COR-L47 (cell line): Measurements from ENCODE around the gene AVPI1.

Experiments used
- DNase-seq: peaks from one replicate; lab custom pipeline; 2025; lab: John Stamatoyannopoulos, UW

The AVPI1 gene, protein sequence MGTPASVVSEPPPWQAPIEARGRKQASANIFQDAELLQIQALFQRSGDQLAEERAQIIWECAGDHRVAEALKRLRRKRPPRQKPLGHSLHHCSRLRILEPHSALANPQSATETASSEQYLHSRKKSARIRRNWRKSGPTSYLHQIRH

DNA sequence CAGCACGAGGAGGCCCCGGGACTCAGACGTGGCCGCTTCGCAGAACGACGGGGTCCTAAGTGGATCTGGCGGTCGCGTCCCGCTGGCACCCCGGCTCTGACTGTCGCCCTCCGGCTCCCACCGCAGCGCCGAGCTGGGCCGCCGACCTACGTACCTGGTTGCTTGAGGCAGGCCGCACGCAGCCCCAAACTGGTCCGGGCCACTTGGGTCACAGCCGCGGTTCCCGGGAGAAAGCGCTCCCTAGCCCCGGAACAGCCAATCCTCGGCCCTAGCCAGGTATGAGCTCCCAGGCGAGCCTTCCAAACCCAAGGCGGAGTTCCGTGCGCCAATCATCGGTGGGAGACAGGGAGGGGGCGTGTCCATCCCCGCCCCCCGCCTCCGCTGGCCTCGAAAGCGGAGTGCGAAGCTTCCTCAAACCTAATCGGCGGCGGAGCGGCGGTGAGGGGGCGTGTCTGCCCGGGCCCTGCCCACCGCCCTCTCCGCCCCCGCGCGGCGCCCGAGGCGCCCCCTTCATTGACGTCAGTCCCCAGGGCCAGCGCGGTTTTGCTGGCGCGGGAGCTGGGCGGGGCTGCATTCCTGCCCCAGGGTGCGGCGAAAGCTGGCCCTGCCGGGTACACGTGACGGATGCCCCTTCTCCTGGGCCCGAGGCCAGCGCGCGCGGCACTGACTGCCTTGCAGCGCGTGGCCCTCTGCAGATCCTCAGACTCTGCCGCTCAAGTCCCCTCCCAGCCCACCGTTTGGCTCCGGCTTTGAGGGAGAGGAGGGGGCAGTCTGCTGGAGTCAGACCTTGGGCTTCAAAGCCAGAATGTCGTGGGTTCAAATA is at the start of gene AVPI1:
Gene AVPI1, minus strand, starts transcription at position 280 of the 823 bp plus-strand sequence. CDS start 7,336 bp downstream, outside the sequence.
- peak; percentile 94 for DNase-seq

DNA sequence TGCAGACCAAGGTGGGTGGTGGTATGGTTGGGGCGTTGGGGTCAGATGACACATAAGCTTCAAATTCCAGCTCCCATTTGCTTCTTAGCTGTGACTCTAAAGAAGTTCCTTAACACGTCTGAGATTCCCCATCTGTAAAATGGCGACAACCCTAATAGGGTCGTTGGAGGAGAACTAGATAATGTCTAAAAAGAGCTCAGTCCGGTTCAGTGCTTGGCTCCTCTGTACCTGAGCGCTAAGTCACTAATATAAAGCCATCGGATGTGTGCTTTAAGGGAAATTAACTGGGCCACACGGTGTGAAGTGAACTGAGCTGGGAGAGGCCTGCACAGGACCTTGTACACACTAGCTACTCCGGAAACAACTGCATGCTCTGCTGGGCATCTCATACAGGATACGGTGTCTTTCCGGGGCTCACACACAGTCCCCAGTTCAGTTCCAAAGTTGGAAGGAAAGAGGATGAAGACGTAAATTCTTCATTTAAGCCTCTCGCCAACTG is 49.4 kb upstream of the AVPI1 start:
- no peak for DNase-seq

DNA sequence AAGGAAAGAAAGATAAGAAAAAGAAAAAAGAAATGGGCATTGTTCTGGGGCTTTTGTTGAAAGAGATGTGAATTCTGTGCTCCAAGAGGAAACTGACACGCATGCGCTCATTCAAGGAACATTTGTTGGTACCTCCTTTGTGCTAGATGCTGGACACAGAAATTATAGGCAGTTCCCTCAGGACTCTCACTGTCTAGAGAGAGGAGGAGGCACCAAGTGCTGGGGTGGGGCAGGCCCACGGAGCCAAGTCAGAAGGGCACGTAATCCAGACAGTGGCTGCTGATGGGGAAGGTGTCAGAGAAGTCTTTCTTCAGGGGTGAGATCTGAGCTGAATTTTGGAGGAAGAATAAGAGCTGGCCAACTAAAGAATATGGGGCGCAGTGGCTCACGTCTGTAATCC is 47.0 kb upstream of the AVPI1 start:
- no peak for DNase-seq

DNA sequence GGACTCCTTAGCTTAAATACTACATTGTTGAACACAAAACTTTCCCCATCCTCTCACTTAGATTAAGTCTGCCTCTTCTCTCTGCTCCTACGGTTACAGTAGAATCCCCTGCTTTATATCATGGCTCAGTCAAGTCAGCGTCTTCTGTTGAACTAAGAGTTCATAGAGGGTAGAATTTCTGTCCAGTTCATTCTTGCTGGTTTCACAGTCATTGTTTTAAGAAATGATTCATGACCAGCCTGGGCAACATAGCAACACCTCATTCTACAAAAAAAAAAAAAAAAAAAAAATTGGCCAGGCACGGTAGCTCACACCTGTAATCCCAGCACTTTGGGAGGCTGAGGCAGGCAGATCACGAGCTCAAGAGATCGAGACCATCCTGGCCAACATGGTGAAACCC is 46.2 kb upstream of the AVPI1 start:
- DNase-seq, result no peak

DNA sequence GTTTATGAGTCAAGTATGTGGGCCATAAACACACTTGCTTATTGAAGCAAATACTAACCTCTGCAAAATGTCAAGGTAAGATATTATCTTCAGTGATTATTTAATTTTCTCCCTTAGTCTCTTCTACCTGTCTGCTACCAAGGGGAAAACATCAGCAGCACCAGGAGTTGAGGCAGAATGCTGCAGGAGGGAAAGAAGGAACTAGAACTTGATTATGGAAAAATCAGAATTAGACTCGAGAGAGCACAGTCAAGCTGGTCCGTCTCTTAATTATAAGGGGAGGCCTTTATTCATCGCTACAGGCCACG is 45.0 kb upstream of the AVPI1 start:
- no peak for DNase-seq

DNA sequence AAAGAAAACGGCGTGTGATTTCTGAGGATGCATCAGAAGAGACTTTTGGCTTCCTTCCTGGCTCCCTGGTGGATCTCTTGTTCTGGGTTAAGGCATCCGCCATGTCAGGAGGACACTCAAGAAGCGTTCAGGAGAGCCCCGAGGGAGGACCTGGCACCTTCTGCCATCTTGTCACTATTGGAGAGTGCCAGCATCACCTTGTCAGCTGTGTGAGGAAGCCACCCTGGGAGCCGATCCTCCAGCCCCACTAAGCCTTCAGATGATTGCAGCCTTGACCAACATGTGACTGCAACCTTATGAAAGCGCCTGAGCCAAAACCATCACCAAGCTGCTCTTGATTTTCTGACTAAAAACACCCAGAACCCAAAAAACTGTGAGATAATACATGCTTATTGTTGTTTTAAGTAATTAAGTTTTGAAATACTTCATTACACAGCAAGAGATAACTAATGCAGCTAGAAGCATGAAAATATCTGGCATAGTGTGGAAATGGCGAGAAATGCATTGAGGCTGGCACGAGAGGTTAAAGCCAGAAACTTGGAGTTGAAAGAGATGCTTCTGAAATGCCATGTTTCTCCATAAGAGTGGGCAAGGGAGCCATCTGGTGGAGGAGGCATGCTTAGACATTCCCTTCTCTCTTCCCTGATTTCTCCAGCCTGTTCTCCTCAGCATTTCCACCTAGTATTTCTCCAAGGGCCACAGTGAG is 44.5 kb upstream of the AVPI1 start:
- DNase-seq, result peak; percentile 34

DNA sequence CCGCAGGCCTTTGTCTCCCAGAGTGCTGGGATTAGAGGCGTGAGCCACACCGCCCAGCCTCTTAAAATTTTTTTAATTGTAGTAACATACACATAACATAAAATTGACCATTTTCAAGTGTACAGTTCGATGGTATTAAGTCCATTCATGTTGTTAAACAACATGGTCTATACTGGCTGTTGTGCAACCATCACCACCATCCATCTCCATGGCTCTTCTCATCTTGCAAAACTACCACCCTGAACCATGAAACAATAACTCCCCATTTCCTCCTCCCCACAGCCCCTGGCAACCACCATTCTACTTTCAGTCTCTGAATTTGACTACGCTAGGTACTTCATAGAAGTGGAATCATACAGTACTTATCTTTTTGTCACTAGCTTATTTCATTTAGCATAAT is 42.0 kb upstream of the AVPI1 start:
- DNase-seq, result no peak

DNA sequence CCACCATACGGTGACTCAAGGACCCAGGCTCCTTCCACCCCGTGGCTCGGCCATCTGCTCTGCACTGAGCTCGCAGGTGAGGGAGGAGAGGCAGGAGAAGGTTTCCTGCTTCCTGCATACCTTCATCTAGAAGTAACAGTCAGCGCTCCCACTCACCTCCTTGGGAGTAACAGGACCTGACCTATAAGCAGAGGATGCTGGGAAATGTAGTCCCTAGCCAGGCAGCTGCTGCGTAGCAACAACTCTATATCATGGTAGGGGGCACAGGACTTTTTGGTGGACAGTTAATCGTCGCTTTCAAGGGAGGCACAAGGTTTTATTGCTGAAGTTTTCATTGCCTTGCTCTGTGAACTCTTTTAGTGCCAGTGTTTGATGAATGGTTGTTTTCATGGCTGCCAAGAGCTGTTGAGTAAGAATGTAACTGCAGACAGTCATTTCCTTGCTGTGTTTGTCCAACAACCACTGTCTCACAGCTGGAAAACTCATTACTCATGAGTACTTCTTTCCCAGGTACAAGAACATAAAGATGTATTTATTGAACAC is 39.7 kb upstream of the AVPI1 start:
- DNase-seq, result no peak

DNA sequence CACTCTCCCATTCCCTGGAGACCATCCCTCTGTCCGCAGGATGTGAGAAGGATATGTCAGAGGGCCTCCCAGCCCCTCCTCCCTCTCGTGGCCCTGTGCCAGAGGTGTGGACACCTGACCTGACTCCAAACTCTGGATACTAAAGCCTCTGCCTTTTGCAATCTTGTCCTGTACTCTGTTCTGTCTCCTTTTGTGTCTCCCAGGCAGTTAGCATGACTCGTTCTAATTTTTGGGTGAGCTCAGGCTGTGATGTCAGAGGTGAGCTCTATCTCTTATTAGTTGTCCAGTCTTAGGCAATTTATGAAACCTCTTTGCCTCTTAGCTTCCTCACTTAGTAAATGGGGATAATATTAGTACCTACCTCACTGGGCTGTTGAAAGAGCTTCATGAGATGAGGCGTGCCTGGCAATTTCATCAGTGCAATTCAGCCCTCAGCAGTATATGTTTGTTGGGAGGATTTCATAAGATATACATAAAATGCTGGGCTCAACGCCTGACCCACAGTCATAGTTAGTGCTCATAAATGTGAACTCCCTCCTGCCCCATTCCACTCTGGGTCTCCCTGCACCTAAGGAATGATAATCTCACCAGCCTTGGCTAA is 37.4 kb upstream of the AVPI1 start:
- no peak for DNase-seq

DNA sequence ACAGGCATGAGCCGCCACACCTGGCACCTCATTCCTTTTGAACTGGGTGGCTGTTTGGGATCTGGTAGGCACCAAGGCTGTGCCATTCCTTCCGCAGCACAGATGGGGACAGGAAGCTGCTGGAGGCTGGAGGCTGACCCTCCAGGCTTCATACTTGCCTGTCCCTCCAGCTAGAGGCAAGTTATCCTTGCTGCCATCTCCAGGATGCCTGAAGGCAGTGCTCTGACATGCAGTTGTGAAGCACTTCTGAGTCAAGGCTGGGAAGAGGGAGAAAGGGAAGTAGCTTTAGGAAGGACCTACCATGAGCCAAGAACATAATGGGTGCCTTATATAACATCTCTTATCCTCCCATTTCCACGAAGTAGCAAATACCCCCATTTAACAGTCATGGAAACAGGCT is 36.0 kb upstream of the AVPI1 start:
- DNase-seq, result no peak

DNA sequence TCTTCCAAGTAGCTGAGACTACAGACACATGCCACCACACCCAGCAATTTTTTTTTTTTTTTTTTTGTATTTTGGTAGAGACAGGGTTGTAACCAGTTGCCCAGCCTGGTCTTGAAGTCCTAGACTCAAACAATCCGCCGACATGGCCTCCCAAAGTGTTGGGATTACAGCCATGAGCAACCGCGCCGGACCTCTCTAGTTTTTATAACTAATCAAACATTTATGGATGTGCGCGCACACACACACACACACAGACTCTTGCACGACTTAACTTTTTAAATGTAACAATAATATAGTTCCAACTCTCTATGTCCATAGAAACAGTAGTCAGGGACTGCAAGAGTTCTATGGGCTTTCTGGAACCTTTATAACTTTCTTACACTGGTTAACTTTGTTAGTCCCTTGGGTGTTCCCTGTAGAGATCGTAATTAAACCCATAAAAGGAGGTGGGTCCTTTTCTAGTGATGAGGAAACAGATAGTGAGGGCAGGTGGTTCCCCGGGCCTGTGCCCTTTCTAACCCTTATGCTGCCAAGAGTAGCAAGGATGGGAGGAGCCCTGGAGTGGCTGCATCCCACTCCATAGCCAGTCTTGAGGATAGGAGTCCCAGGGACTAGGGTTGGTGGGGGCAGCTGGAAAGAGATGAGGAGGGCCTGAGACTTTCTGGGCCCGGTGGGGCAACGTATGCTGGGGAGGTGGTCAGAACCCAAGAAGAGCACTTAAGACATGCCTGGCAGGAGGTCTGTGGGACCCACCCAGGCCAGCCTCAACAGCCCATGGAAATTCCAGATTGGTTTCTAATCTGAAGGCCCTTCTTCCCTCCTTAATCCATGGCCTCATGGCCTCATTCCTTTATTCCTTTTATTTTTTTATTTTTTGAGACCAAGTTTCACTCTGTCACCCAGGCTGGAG is 35.1 kb upstream of the AVPI1 start:
- no peak for DNase-seq

DNA sequence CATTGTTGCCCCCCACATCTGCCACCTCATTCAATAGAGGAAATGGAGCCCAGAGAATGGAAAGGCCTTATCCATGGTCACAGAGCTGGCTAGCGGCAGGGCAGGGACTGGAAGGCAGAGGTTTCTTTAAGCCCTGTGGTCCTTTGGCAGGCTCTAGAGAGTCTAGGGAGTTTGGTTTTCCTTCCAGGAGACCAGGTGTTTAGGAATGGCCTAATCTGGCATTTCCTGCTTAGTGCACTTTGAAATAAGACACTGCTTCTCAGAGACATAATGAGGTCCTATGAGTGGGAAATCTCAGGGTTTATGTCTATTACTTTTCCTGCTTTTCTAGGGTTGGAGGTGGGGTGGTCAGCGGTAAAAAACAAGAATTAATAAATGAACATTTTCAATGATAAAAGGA is 32.6 kb upstream of the AVPI1 start:
- DNase-seq, result no peak

DNA sequence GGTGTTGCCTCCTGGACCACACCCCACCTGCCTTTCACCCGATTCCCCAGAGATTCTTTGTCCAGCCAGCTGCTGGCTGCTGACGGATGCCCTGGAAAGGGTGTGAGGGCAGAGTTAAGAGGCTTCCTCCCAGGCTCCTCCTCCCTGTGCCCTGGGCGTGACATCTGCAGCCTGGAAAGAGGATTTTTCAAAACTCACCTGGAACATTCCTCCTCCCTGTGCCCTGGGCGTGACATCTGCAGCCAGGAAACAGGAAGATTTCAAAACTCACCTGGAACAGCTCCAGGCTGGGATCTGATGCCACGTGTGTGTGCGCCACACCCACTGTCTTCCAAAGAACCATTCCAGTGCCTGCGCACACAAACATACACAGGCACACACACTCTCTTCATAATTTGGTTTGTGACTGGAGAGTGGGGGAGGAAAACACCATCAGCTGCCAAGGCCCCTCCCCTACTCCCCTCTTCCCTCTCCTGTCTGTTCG is 31.7 kb upstream of the AVPI1 start:
- DNase-seq, result peak; percentile 52

DNA sequence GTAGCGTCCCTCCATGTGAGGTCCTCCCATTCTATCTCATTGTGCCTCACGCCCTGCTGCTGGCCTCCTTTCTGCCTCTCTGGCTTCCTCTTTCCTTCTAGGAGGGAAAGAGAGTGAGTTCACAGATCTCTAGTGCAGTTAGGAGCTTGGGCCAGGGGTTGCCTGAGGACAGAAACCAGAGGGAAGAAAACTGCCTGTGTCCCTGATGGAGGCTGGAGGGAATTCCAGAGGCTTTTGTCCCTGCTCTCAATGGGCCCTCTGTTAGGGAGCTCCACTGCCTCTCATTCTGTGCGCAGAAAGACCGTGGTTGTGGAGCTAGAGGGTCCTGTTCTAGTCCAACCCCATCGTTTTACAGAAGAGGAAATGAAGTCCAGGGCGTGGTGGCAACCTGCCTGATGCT is 31.1 kb upstream of the AVPI1 start:
- DNase-seq, result no peak

DNA sequence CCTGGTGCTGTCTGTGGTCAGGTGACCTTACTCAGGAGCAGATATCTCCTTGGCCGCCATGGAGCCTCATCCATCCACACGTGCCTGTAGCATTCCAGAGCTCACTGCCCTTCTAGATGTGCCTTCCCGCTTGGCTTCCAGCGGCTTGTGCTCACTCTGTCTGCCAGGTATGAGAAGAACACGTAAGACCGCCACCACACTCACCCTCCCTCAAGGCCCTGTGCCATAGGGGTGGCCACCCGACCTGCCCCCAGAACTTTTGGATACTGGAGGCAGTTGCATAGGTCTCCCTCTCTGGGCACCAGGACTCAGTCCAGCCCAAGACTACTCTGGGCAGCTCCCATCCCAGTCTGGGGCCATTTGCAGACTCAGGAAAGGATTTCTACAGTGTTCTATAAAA is 30.6 kb upstream of the AVPI1 start:
- no peak for DNase-seq

DNA sequence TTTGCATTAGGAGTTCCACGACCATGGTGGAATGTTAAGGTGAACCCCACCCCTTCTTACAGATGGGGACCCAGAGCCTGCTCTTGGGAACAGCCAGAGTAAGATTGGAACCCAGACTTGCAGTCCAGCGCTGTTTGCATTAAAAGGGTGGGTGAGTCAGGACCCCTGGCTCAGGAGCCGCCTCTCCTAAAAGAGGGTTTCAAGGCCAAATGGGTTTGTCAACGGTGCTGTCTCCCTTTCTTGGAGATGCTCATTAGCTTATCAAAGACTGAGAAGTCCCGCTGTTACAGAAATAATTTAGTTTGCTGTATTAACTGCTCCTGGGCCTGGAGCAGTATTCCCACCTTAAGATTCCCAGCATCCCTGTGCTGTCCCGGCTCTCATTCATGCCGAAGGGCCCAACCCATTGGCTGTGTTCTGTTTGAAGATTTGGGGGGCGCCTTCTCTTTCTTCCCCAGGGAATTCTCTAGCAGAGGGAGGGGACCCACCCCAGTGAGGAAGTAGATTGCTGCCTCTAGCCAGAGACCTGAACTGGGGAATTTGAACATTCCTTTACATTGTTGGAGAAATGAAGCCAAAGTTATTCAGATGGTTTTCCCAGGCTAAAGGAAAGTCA is 28.3 kb upstream of the AVPI1 start:
- DNase-seq, result no peak

DNA sequence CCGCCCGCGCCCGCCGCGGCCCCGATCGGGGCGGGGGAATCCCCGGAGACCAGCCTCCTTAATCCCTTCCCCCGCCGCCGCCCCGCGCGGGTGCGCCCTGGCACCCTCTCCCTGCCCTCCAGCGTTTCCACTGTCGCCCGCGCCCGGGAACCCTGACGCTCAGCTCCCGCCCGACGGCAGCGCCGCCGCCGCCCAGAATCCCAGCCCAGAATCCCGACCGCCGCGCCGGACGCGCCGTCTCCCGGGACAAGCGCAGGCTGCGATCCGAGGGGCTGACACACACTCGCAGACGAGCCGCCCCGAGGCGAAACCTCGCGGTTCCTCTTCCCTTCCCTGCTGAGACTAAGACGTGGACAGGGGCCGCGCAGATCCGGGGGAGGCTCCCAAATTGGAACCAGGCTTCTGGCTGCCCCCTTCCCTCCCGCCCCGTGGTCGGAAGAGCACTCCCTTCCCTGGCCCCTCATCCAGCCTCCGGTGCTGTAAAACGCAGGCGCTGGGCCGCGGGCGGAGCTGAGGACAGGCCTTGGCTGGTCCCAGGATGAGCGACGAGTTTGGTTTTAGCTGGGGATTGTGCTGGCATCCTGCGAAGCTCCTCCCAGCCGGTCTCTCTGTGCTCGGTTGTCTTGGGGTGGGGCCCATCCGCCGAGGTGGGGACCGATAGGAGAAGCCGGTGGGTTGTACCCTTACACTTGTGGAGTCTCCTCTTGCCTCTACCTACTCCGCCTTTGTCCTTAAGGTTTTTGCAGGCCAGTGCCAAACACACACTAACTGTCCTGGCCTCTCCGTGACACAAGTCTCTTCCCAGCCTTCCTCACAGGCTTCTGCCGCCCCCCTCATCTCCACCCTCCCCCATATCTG is 27.6 kb upstream of the AVPI1 start:
- no peak for DNase-seq

DNA sequence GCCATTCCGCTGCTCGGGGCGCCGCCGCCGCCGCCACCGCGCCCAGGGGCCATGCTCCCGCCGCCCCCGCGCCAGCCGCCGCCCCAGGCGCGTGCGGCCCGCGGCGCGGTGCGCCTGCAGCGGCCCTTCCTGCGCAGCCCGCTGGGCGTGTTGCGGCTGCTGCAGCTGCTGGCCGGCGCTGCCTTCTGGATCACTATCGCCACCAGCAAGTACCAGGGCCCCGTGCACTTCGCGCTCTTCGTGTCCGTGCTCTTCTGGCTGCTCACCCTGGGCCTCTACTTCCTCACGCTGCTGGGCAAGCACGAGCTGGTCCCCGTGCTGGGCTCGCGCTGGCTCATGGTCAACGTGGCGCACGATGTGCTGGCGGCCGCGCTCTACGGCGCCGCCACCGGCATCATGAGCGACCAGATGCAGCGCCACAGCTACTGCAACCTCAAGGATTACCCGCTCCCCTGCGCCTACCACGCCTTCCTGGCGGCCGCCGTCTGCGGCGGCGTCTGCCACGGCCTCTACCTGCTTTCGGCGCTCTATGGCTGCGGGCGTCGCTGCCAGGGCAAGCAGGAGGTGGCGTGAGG is 26.9 kb upstream of the AVPI1 start:
- peak; percentile 39 for DNase-seq

DNA sequence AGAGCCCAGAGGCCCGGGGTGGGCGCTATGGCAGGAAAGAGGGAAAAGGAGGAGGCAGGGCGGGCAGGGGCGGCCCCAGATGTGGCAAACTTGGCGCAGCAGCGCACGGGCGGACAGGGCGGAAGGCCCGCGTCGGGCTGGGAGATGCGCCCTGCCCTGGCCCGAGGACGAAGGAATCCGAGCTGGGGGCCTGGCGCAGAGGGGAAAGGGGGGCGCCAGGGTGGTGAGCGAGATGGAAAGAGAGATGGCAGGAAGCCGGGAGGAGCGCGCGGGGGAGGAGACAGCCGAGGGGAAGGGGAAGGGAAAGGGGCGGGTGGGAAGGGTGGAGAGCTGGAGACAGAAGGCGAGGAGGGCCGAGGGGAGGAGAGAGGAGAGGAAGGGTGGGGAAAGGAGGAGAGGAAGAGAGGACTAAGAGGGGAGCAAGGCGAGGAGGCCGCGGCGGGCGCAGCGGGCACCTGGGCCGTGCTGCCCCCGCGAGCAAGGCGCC is 26.3 kb upstream of the AVPI1 start, which contains the start of gene MARVELD1:
Gene MARVELD1, plus strand, starts transcription at position 392 of the 487 bp plus-strand sequence. CDS start 147 bp downstream, outside the sequence.
- DNase-seq, result no peak
